Activated naive CD4-positive, alpha-beta T cell treated with anti-CD3 and anti-CD28 coated beads, Interleukin-2, amount 50 U/mL, for 24 hours (primary cell): Measurements from ENCODE around the gene IGF1.

Source experiments
- H3K27ac Mint-ChIP-seq: one replicate; pipeline ENCODE4 v1.8.0; 2021; ENCODE audit warnings: mild to moderate bottlenecking, mixed read lengths
- H3K27me3 Mint-ChIP-seq: one replicate; pipeline ENCODE4 v1.8.0; 2021; ENCODE audit warnings: mixed read lengths
- H3K36me3 Mint-ChIP-seq: one replicate; pipeline ENCODE4 v1.8.0; 2021; ENCODE audit warnings: mixed read lengths
- H3K4me1 Mint-ChIP-seq: one replicate; pipeline ENCODE4 v1.8.0; 2021; ENCODE audit warnings: mixed read lengths
- H3K4me3 Mint-ChIP-seq: one replicate; pipeline ENCODE4 v1.8.0; 2021; ENCODE audit warnings: mild to moderate bottlenecking, mixed read lengths
- H3K9me3 Mint-ChIP-seq: one replicate; pipeline ENCODE4 v1.8.0; 2021; ENCODE audit warnings: mixed read lengths

IGF1 gene

DNA sequence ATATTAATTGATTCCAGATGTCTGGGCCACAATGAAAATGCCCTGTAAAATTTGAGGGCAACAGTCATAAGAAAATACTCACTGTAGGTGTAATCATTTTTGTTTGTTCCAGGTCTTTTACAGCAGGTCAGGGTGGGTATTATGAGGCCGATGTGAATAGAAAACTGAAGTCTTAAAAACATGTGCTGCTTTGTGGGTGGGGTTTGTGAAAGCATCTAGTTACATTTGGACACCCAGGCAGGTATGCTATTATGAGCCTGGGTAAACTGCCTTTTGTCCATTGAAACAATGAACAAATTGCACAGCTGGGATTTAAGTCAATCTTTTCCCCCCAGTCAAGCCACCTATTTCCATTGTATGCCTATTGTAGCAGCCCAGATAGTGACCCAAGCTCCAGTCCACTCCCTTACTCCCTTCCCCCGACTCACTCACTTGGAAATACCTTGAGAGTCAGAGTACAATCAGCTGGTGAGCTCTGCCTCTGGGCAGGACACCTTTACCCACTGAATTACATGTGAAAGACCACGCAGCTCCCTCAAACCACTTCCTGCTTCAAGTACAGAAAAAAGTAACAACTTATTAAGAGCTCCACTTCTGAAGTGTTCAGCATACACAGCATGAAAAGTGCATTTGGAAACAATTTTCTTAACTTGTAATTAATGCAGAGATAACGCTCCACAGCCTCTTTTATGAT, 1.8 kb downstream of the IGF1 start:
- Mint-ChIP-seq H3K27me3 (peaks cover 9% of the 10 kb centered on the region), H3K9me3 (no peaks in the 10 kb centered on the region), H3K4me3 (no peak overlapping the region), H3K27ac (no peak overlapping the region), H3K4me1 (peaks cover 7% of the 10 kb centered on the region), H3K36me3 (no peaks in the 10 kb centered on the region)

DNA sequence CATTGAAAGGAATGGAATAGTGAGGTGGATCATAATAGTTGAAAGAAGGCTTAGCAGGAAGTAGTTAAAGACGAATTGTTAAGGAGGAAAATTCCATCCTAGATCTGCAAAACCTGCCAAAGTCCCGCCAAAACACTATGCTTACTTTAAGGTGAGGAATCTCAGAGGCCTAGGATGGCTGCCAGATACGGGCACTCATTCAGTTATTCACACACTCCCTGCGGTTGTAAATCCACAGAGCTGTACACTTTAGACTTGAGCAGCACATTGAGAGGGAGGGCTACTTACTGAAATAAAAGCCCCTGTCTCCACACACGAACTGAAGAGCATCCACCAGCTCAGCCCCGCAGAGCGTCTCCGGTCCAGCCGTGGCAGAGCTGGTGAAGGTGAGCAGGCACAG, 5.0 kb downstream of the IGF1 start:
- Mint-ChIP-seq H3K27ac (no peak overlapping the region), H3K27me3 (peaks cover 7% of the 10 kb centered on the region), H3K9me3 (no peaks in the 10 kb centered on the region)

GRCh38 chr12:102474438-102475064, 5.8 kb downstream of the IGF1 start:
- H3K27me3 Mint-ChIP-seq = peaks cover 7% of the 10 kb centered on the region
- H3K4me3 Mint-ChIP-seq = no peak overlapping the region
- H3K4me1 Mint-ChIP-seq = no peaks in the 10 kb centered on the region
- no peaks in the 10 kb centered on the region for H3K9me3 Mint-ChIP-seq
- H3K36me3 Mint-ChIP-seq = no peaks in the 10 kb centered on the region
- no peak overlapping the region for H3K27ac Mint-ChIP-seq

More for the DNA sequence above, 5.0 kb downstream of the IGF1 start:
- no peaks in the 10 kb centered on the region for H3K36me3 Mint-ChIP-seq
- H3K4me3 Mint-ChIP-seq = no peak overlapping the region
- no peaks in the 10 kb centered on the region for H3K4me1 Mint-ChIP-seq

DNA sequence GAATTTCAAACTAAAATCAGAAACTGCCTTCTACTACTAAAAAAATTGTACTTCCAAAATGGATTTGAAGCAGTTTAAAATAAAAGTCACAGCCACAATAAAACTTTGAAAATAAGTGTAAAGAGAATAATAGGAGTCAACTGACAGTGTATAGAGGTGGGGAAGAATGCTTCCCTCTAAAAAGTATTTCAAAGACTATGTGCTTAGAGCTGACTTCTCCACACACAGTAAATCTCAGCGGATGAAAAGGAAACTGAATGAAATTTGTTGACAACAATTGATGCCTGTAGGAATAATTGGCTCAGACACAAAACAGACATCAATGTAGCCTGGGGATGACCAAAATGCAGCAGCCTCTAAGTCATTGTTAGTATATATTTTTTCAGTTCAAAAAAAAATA, 7.9 kb downstream of the IGF1 start:
- no peak overlapping the region for H3K4me3 Mint-ChIP-seq
- H3K27me3 Mint-ChIP-seq = peaks cover 8% of the 10 kb centered on the region
- H3K36me3 Mint-ChIP-seq = no peaks in the 10 kb centered on the region
- H3K27ac Mint-ChIP-seq = no peak overlapping the region
- H3K4me1 Mint-ChIP-seq = no peaks in the 10 kb centered on the region
- no peaks in the 10 kb centered on the region for H3K9me3 Mint-ChIP-seq

- Mint-ChIP-seq H3K4me1 (no peaks in the 10 kb centered on the region), H3K4me3 (no peak overlapping the region), H3K27me3 (peaks cover 9% of the 10 kb centered on the region), H3K36me3 (no peaks in the 10 kb centered on the region), H3K9me3 (no peaks in the 10 kb centered on the region), H3K27ac (no peak overlapping the region)
Observed at GRCh38 chr12:102471556-102471955, 8.8 kb downstream of the IGF1 start.

GRCh38 chr12:102470945-102471344, 9.4 kb downstream of the IGF1 start:
- Mint-ChIP-seq H3K27me3 (peaks cover 10% of the 10 kb centered on the region), H3K27ac (no peak overlapping the region), H3K36me3 (no peaks in the 10 kb centered on the region), H3K4me3 (no peak overlapping the region), H3K9me3 (no peaks in the 10 kb centered on the region), H3K4me1 (no peaks in the 10 kb centered on the region)

DNA sequence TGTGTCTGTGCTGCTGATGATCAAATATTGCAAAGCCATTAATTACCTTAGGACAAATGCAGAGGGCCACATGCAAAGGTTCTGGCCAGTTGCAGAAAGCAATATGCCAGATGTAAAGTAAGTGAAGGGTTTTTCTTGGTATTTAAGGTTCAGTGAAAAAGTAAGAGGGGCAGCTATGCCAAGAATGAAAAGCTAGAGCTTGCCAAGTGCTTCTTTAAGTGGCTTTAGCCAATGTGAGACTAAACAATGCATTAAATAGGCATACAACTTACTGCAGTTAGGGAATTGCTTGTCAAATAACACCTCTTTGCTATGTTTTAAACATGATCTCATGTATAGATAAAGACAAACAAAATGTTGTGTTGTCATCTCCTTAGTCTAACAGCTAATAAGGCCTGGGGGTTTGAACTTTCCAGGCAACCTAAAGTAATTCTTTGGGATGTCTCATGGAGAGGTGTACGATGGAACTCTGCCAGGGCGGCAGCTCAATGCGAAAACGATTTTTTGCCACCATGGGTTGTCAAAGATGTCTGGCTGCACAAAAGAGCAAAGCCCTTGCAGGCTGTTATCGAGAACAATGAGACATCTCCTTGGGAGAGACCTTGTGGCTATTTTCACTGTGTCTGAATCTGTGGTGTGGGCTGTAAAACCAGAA, 12.0 kb downstream of the IGF1 start:
- H3K27ac Mint-ChIP-seq = no peak overlapping the region
- H3K27me3 Mint-ChIP-seq = peaks cover 7% of the 10 kb centered on the region
- H3K4me3 Mint-ChIP-seq = no peak overlapping the region
- no peaks in the 10 kb centered on the region for H3K36me3 Mint-ChIP-seq
- H3K9me3 Mint-ChIP-seq = no peaks in the 10 kb centered on the region
- H3K4me1 Mint-ChIP-seq = no peaks in the 10 kb centered on the region

DNA sequence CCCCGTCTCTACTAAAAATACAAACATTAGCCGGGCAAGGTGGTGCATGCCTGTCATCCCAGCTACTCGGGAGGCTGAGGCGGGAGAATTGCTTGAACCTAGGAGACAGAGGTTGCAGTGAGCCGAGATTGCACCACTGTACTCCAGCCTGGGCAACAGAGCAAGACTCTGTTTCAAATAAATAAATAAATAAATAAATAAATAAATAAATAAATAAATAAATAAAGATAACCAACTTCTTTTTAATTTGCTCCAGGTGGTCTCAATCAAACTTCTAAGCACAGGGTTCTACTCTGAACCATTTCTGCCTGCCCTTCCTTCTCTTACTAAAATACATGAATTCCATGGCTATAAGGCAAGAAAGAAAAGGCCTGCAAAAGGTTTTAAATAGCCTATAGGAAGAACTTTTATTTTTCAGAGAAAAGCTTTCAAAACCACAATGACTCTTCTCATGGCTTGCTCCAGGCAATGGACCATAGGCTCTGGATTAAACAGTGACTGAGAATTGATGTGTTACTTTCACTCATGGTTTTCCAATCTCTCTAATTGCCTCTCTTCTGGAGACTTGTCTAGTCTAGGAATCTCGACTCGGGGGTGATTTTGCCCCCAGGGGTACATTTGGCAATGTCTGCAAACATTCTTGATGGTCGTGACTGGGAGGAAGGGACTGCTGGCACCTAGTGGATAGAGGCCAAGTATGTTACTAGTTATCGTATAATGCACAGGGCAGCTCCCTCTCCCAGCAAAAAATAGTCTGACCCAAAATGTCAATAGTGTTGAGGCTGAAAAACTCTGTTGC, 14.4 kb downstream of the IGF1 start:
- H3K27me3 Mint-ChIP-seq = peaks cover 9% of the 10 kb centered on the region

DNA sequence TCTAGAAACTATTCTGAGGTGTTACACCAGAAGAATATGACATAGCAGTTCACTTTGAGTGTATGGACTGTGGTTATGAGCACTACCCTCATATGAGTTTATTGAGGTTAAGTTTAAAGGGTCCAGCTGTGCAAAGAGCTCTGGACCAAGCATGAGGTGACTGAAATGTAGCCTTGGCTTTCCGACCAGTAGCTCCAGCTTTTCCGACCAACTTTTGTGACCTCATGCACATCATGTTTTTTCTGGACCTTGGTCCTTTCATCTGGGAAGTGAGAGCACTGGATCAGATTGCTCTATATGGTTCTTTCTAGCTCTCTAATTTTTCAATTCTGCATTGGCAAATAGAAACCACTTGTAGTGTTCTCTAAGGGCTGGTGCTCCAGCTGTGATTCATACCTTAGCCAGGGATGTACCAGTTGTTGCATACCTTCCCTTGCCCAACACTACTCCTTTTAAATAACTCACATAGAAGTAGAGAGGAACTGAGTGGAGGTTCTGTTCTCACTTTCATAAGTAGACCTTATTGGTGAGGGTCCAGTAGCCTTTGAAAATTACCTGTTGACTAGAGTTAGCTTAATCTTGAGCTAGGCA, 16.6 kb downstream of the IGF1 start:
- peaks cover 9% of the 10 kb centered on the region for H3K27me3 Mint-ChIP-seq
- no peak overlapping the region for H3K4me3 Mint-ChIP-seq
- H3K4me1 Mint-ChIP-seq = no peaks in the 10 kb centered on the region
- H3K36me3 Mint-ChIP-seq = no peaks in the 10 kb centered on the region
- no peaks in the 10 kb centered on the region for H3K9me3 Mint-ChIP-seq
- H3K27ac Mint-ChIP-seq = no peak overlapping the region

More for the DNA sequence above, 14.4 kb downstream of the IGF1 start:
- no peak overlapping the region for H3K27ac Mint-ChIP-seq
- H3K36me3 Mint-ChIP-seq = no peaks in the 10 kb centered on the region
- no peaks in the 10 kb centered on the region for H3K9me3 Mint-ChIP-seq
- no peak overlapping the region for H3K4me3 Mint-ChIP-seq
- no peaks in the 10 kb centered on the region for H3K4me1 Mint-ChIP-seq

- H3K27ac Mint-ChIP-seq = no peak overlapping the region
- H3K27me3 Mint-ChIP-seq = peaks cover 12% of the 10 kb centered on the region
- H3K4me3 Mint-ChIP-seq = no peak overlapping the region
- H3K4me1 Mint-ChIP-seq = no peaks in the 10 kb centered on the region
- no peaks in the 10 kb centered on the region for H3K9me3 Mint-ChIP-seq
- H3K36me3 Mint-ChIP-seq = no peaks in the 10 kb centered on the region
Observed at GRCh38 chr12:102462795-102463465, 17.4 kb downstream of the IGF1 start.

GRCh38 chr12:102462386-102462785, 18.0 kb downstream of the IGF1 start:
- H3K27me3 Mint-ChIP-seq = peaks cover 10% of the 10 kb centered on the region
- no peaks in the 10 kb centered on the region for H3K36me3 Mint-ChIP-seq
- H3K4me3 Mint-ChIP-seq = no peak overlapping the region
- H3K4me1 Mint-ChIP-seq = no peaks in the 10 kb centered on the region
- no peaks in the 10 kb centered on the region for H3K9me3 Mint-ChIP-seq
- H3K27ac Mint-ChIP-seq = no peak overlapping the region

DNA sequence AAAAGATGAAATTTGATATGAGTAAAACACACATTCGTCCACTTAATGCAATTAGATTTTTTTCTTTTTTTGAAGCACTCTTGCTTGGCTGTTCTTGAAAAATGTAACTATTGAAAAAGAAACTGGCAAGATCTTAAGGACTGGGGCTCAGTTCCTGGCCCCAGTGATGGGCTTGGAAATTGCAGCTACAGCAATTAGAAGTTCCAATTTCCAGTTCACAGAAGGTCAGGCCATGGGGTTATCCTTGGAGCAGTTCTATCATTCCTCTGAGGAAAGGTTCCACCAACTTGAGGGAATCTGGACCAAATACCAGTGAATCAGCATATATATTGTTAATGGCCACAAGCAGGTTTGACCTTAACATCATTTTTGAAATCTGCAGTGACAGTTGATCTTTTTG, 18.9 kb downstream of the IGF1 start:
- H3K4me3 Mint-ChIP-seq = no peak overlapping the region
- no peaks in the 10 kb centered on the region for H3K36me3 Mint-ChIP-seq
- H3K4me1 Mint-ChIP-seq = no peaks in the 10 kb centered on the region
- no peak overlapping the region for H3K27ac Mint-ChIP-seq
- peaks cover 9% of the 10 kb centered on the region for H3K27me3 Mint-ChIP-seq
- H3K9me3 Mint-ChIP-seq = no peaks in the 10 kb centered on the region

DNA sequence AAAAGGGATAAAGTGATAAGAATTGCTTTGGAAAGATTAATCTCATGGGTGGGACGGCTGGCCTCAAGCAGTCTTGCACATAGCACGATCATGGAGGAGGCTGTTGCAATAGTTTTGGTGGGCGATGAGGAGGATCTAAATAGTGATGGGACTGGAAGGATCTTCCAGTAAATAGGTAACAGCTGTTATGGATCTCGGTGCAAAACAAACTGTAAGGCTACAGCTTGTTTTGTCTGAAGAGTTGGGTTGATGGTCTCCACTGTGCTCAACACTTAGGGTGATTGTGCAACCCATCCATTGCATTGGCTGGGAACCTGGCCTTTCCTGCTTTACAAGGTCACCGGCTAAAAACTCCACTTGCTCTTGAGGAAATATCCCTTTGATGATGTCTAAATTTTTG, 21.0 kb downstream of the IGF1 start:
- no peak overlapping the region for H3K27ac Mint-ChIP-seq

GRCh38 chr12:102454808-102455760, 25.3 kb downstream of the IGF1 start:
- Mint-ChIP-seq H3K36me3 (no peaks in the 10 kb centered on the region), H3K27me3 (peaks cover 3% of the 10 kb centered on the region), H3K27ac (no peak overlapping the region), H3K9me3 (no peaks in the 10 kb centered on the region), H3K4me1 (no peaks in the 10 kb centered on the region), H3K4me3 (no peak overlapping the region)

More for the DNA sequence above, 21.0 kb downstream of the IGF1 start:
- Mint-ChIP-seq H3K4me1 (no peaks in the 10 kb centered on the region), H3K27me3 (peaks cover 5% of the 10 kb centered on the region), H3K36me3 (no peaks in the 10 kb centered on the region), H3K4me3 (no peak overlapping the region), H3K9me3 (no peaks in the 10 kb centered on the region)
